Gastroesophageal sphincter (tissue), 3 donors: ENCODE measurements around the gene COQ3.

Experiments
- CTCF ChIP-seq, 4 experiments: fragments of 200-600 bp in 2 of 4; fragments of 450-650 bp in 2 of 4; sonication (generic) in 1 of 4; IDR thresholded peaks; one replicate each; pipeline ENCODE4 v1.5.1; 2017 to 2019; ENCODE audit warnings: antibody characterized with exemption in 4 of 4, mild to moderate bottlenecking in 2 of 4, moderate library complexity in 2 of 4
- POLR2A ChIP-seq, 2 donors: fragments of 450-650 bp; IDR thresholded peaks; one replicate each; pipeline ENCODE4 v1.6.1; 2017; ENCODE audit warnings: antibody characterized with exemption in 2 of 2, mild to moderate bottlenecking in 2 of 2, moderate library complexity in 1 of 2
- POLR2AphosphoS5 ChIP-seq: sonication (generic); formaldehyde crosslinking; IDR thresholded peaks from one replicate; pipeline ENCODE4 v1.6.1; 2017; ENCODE audit warnings: antibody characterized with exemption

- TF ChIP-seq CTCF (IDR thresholded peaks at IDR 0.05) (peak; percentile 18 to 69 (median 45)), POLR2A (IDR thresholded peaks at IDR 0.05) (peak in 1 of 2 donors; percentile 43), POLR2AphosphoS5 (no peak)
These were observed 44.5 kb downstream of the COQ3 start, which contains the start of gene FAXC for GRCh38 chr6:99349171-99350141.
